Thyroid gland (tissue), 4 donors: ENCODE measurements around the gene PTPRJ. TPM values are rescaled to one million over a fixed set of nuclear protein-coding genes. Genes with fewer than 3 reads are reported as not detected.

Experiments used
- DNase-seq, 2 donors: peaks; one replicate each; pipeline ENCODE4 v3.0.0-alpha.2; 2019
- H3K27ac ChIP-seq, 3 donors: fragments of 200-600 bp; sonication (generic); 1 replicate in 2 of 3; 2 replicates in 1 of 3; pipeline ENCODE4 v1.5.1; 2016 to 2019; ENCODE audit warnings: mild to moderate bottlenecking in 1 of 3, moderate library complexity in 1 of 3
- H3K27me3 ChIP-seq: fragments of 200-600 bp; sonication (generic); one replicate; pipeline ENCODE4 v1.5.1; 2019
- H3K36me3 ChIP-seq, 2 donors: fragments of 200-600 bp; sonication (generic); one replicate each; pipeline ENCODE4 v1.5.1; 2016 to 2019
- H3K4me1 ChIP-seq, 2 donors: fragments of 200-600 bp; sonication (generic); one replicate each; pipeline ENCODE4 v1.5.1; 2017 to 2019
- H3K4me3 ChIP-seq, 3 donors: fragments of 200-600 bp; sonication (generic); replicated peaks in 1 of 3; 1 replicate in 2 of 3; 2 replicates in 1 of 3; pipeline ENCODE4 v1.5.1; 2016; ENCODE audit warnings: mild to moderate bottlenecking in 1 of 3
- H3K9me3 ChIP-seq: fragments of 200-600 bp; sonication (generic); one replicate; pipeline ENCODE4 v1.5.1; 2017
- POLR2A ChIP-seq, 2 donors: fragments of 450-650 bp; IDR thresholded peaks; one replicate each; pipeline ENCODE4 v1.6.1; 2017; ENCODE audit warnings: antibody characterized with exemption in 2 of 2, mild to moderate bottlenecking in 2 of 2, moderate library complexity in 1 of 2
- WGBS, 2 donors: methylation state at CpG; one replicate each; pipeline ENCODE4 v1.1.5; 2017; 5-methylcytosine and 5-hydroxymethylcytosine counted together
- intact Hi-C: fragments of 100-400 bp; cut with DNase I; formaldehyde crosslinking; loops from one replicate; pipeline ENCODE4 v1.15.1; 2023
- total RNA-seq, 4 donors: library from RNA; depleted of rRNA; stranded (reverse); fragments of >200 nt; gene quantifications; one replicate each; pipeline ENCODE4 v1.2.3, GENCODE V29; 2016
- TF ChIP-seq, protein P1 (sequence below), 6 experiments: fragments of 200-600 bp in 3 of 6; fragments of 450-650 bp in 3 of 6; sonication (generic) in 3 of 6; IDR thresholded peaks; one replicate each; pipeline ENCODE4 v1.5.1; 2016 to 2019; ENCODE audit warnings: antibody characterized with exemption in 6 of 6, mild to moderate bottlenecking in 2 of 6, inconsistent platforms in 1 of 6, moderate library complexity in 1 of 6

Gene PTPRJ
- total RNA-seq, 4 donors from 2014 or later, result 45.4 to 81.9 (median 58.6) TPM

DNA sequence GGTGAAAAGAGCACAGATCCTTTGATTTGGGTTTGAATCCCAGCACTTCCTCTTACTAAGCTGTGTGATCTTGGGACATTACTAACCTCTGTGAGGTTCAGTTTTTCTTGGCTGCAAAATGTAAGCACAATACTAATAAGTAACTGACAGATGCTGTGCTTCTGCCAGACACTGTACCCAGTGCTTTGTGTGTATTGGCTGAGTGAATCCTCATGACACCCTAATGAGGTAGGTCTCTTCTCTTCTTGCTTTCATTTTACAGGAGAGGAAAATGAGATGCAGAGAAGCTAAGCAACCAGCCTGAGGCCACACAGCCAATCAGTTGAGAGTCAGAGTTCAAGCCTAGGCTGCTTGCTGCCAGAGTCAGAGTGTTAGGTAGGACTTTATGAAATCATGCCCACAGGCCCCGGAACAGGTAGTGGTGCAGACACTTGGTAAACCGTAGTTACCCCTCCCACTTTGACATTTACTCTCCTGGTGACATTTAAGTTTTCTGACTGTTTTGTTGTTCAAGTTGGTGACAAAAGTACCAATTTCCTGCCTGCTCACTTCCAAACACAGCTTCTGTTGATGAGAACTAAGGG lies 21.2 kb downstream of the PTPRJ start:
- H3K4me3 ChIP-seq, result no peak overlapping the region
- intact Hi-C loops, result no loop called here
- no peak for DNase-seq
- no peak for TF ChIP-seq POLR2A (IDR thresholded peaks at IDR 0.05)
- TF ChIP-seq, protein P1, sequence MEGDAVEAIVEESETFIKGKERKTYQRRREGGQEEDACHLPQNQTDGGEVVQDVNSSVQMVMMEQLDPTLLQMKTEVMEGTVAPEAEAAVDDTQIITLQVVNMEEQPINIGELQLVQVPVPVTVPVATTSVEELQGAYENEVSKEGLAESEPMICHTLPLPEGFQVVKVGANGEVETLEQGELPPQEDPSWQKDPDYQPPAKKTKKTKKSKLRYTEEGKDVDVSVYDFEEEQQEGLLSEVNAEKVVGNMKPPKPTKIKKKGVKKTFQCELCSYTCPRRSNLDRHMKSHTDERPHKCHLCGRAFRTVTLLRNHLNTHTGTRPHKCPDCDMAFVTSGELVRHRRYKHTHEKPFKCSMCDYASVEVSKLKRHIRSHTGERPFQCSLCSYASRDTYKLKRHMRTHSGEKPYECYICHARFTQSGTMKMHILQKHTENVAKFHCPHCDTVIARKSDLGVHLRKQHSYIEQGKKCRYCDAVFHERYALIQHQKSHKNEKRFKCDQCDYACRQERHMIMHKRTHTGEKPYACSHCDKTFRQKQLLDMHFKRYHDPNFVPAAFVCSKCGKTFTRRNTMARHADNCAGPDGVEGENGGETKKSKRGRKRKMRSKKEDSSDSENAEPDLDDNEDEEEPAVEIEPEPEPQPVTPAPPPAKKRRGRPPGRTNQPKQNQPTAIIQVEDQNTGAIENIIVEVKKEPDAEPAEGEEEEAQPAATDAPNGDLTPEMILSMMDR (IDR thresholded peaks at IDR 0.05), result no peak
- peaks cover 74 to 97% of the 10 kb centered on the region in 2 donors for H3K4me1 ChIP-seq
- H3K27me3 ChIP-seq, result no peaks in the 10 kb centered on the region
- peak overlapping the region; percentile 32 to 93 (median 82) for H3K27ac ChIP-seq
- no peaks in the 10 kb centered on the region for H3K9me3 ChIP-seq
- 39 to 50% methylated on average over 2 of the region's 2 CpGs for WGBS, 2 donors
- H3K36me3 ChIP-seq, result no peaks in the 10 kb centered on the region

DNA sequence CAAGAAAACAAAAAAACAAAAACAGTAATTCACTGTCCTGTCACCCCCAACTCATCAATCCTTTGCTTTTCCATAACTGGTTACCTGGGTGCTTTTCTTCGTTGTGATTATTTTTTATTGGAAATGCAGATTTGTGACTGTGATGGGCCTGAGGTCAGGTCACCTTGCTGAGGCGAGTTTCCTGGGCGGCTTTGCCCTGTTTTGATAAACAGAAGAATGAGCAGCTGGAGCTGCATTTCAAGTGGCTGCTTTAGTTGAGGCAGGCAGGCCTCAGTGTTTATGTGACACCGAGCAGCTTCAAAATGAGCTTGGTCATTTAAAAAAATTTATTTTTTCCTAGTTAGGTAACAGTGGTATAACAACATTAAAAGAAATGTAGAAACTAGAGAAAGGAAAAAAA lies 22.2 kb downstream of the PTPRJ start:
- WGBS, 2 donors, result 24 to 35% methylated on average over 4 of the region's 4 CpGs
- Histone ChIP-seq H3K36me3 (no peaks in the 10 kb centered on the region), H3K27me3 (no peaks in the 10 kb centered on the region), H3K9me3 (no peaks in the 10 kb centered on the region), H3K4me3 (no peak overlapping the region), H3K27ac (peak overlapping the region; percentile 32 to 93 (median 82)), H3K4me1 (peaks cover 72 to 99% of the 10 kb centered on the region in 2 donors)
- TF ChIP-seq, protein P1 (IDR thresholded peaks at IDR 0.05), result no peak
- peak in 1 of 2 donors; percentile 26 for TF ChIP-seq POLR2A (IDR thresholded peaks at IDR 0.05)
- peak; percentile 80 to 83 for DNase-seq
- intact Hi-C loops, result no loop called here

DNA sequence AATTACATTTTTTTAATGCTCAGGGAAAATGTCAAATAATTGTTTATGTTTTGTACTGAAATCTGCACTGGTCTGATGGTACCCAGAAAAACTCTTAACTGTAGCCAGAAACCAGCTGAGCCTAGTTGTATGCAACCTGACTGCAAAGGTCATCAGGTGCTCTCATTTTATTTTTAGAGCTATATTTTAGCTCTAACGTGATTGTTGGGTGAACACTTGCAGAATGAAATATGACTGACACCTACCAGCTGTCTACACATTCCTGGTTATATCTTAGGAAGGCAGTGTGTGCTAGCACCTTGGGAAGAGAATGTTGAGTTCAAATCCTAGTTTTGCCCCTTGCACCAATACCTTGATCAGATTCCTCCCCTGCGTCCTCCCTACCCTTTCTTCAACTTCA lies 23.6 kb downstream of the PTPRJ start:
- H3K9me3 ChIP-seq, result no peaks in the 10 kb centered on the region
- no peak for DNase-seq
- 57 to 73% methylated on average over 2 of the region's 2 CpGs for WGBS, 2 donors
- TF ChIP-seq POLR2A (IDR thresholded peaks at IDR 0.05), result no peak
- TF ChIP-seq, protein P1 (IDR thresholded peaks at IDR 0.05), result no peak
- H3K4me3 ChIP-seq, result no peak overlapping the region
- H3K27me3 ChIP-seq, result no peaks in the 10 kb centered on the region
- intact Hi-C loops, result no loop called here
- H3K4me1 ChIP-seq, result peaks cover 64 to 89% of the 10 kb centered on the region in 2 donors
- H3K36me3 ChIP-seq, result no peaks in the 10 kb centered on the region
- H3K27ac ChIP-seq, result peak overlapping the region; percentile 32 to 93 (median 82)

DNA sequence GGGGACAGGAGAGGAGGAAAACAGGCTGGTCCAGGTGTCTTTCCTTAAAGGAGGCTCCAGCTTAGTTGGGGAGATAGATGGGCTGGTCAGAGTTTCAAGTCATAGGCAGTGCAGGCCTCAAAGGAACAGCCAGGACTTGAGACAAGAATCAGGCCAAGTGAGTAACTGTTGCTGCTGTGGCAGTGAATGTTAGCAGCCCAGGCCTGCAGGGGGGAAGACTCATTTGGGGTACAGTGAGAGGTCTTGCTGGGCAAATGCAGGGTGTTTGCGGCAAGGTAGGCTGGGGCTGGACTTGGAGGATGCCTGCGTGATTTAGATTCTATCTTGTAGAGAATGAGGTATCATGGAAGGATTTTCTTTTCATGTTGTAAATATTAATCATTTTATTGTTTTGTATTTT lies 24.1 kb downstream of the PTPRJ start:
- H3K27ac ChIP-seq, result peak overlapping the region; percentile 32 to 93 (median 82)
- H3K9me3 ChIP-seq, result no peaks in the 10 kb centered on the region
- TF ChIP-seq POLR2A (IDR thresholded peaks at IDR 0.05), result no peak
- TF ChIP-seq, protein P1 (IDR thresholded peaks at IDR 0.05), result no peak
- 95% methylated on average over 2 of the region's 2 CpGs for WGBS, 2 donors
- no peak overlapping the region for H3K4me3 ChIP-seq
- H3K36me3 ChIP-seq, result no peaks in the 10 kb centered on the region
- peaks cover 64 to 88% of the 10 kb centered on the region in 2 donors for H3K4me1 ChIP-seq
- no peaks in the 10 kb centered on the region for H3K27me3 ChIP-seq
- no peak for DNase-seq
- intact Hi-C loops, result no loop called here

DNA sequence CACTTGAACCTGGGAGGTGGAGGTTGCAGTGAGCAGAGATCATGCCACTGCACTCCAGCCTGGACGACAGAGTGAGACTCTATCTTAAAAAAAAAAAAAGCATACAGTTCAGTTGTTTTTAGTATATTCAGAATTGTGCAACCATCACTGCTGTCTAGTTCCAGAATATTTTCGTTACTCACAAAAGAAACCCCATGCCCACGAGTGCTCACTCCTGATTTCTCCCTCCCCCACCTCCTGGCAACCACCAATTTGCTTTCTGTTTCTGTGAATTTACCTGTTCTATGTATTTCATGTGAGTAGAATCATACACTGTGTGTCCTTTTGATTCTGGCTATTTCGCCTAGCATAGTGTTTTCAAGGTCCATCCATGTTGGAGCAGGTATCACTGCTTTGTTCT lies 24.8 kb downstream of the PTPRJ start:
- no peak for TF ChIP-seq POLR2A (IDR thresholded peaks at IDR 0.05)
- TF ChIP-seq, protein P1 (IDR thresholded peaks at IDR 0.05), result no peak
- Histone ChIP-seq H3K27me3 (no peaks in the 10 kb centered on the region), H3K36me3 (no peaks in the 10 kb centered on the region), H3K4me1 (peaks cover 64 to 88% of the 10 kb centered on the region in 2 donors), H3K9me3 (no peaks in the 10 kb centered on the region), H3K4me3 (no peak overlapping the region), H3K27ac (peak overlapping the region; percentile 32 to 93 (median 82))
- peak; percentile 50 to 64 for DNase-seq
- intact Hi-C loops, result no loop called here
- WGBS, 2 donors, result 37 to 46% methylated on average over 4 of the region's 4 CpGs
